Psoas muscle (tissue), 8 donors: ENCODE measurements around the gene QKI. TPM values are rescaled to one million over a fixed set of nuclear protein-coding genes. Genes with fewer than 3 reads are reported as not detected.

Experiments
- ATAC-seq, 4 donors: fragments of 200-7000 bp; cut with Tn5 transposase; one replicate each; pipeline ENCODE4 v1.9.1; 2020; ENCODE audit warnings: moderate library complexity in 3 of 4, mild to moderate bottlenecking in 2 of 4
- DNase-seq, 2 donors: peaks; one replicate each; pipeline ENCODE4 v3.0.0-alpha.2; 2020
- H3K27ac ChIP-seq: fragments of 200-600 bp; one replicate; pipeline ENCODE4 v1.8.0; 2022
- H3K27me3 ChIP-seq, 3 donors: fragments of 200-600 bp in 1 of 3; one replicate each; pipeline versions ENCODE4 v1.6.1 to v1.8.0; 2013 to 2022; ENCODE audit warnings: low read length in 2 of 3, mild to moderate bottlenecking in 2 of 3, moderate library complexity in 1 of 3; ENCODE audit not compliant: insufficient read depth in 3 of 3
- H3K36me3 ChIP-seq, 2 donors: fragments of 200-600 bp in 1 of 2; one replicate each; pipeline versions ENCODE4 v1.6.1 to v1.8.0; 2013 to 2022; ENCODE audit warnings: low read depth in 1 of 2, mild to moderate bottlenecking in 1 of 2, moderate library complexity in 1 of 2; ENCODE audit not compliant: insufficient read depth in 1 of 2
- H3K4me1 ChIP-seq: fragments of 200-600 bp; one replicate; pipeline ENCODE4 v1.8.0; 2022
- H3K4me3 ChIP-seq: fragments of 200-600 bp; one replicate; pipeline ENCODE4 v1.8.0; 2022; ENCODE audit warnings: mild to moderate bottlenecking
- H3K9me3 ChIP-seq: fragments of 200-600 bp; one replicate; pipeline ENCODE4 v1.8.0; 2022
- CTCF ChIP-seq: fragments of 200-600 bp; IDR thresholded peaks from one replicate; pipeline ENCODE4 v1.8.0; 2022; ENCODE audit warnings: antibody characterized with exemption
- WGBS, 3 donors: extraction: QIAGEN DNeasy Blood & Tissue Kit; methylation state at CpG; one replicate each; pipeline versions ENCODE4 v1.1.6 to v1.1.7; 2013; 5-methylcytosine and 5-hydroxymethylcytosine counted together
- intact Hi-C, 2 donors: fragments of 100-400 bp; cut with DNase I; formaldehyde crosslinking; loops; one replicate each; pipeline versions ENCODE4 v1.11.0 to v1.14.2; 2022
- polyA plus RNA-seq, 3 donors: library from polyadenylated mRNA; stranded (reverse); fragments of 200-250 nt; gene quantifications; one replicate each; pipeline ENCODE4 v1.2.3, GENCODE V29; 2013
- total RNA-seq, 4 donors: library from RNA; stranded (reverse); fragmentation: NEBNext Ultra II Directional in 2 of 4; extraction: Animal tissue kit (Norgen Biotek cat#: 25700) in 2 of 4; gene quantifications; one replicate each; pipeline versions ENCODE4 v1.2.1 to v1.2.4, GENCODE V29; 2021 to 2023
- donor health status: healthy with polysubstance abuse.
- donor health status: DM: no; HTN: no; CAD: no; lungs with moderate emphysema.
- donor health status: Bipolar disorder and iron deficiency.
- donor health status: healthy.
- donor health status: DM: yes; HTN: yes; CAD: no.
- donor health status: DM: no; HTN: no; CAD: no.
- donor health status: DM: no; HTN: no; CAD: no.
- donor health status: DM: yes; HTN: yes; CAD: no.

QKI gene
- total and polyA plus RNA-seq, 7 donors = 62.0 to 421 (median 275) TPM

GRCh38 chr6:163369628-163370365 lies 44.7 kb upstream of the QKI start:
- no peak for TF ChIP-seq CTCF
- Histone ChIP-seq H3K4me1 (no peaks in the 10 kb centered on the region), H3K4me3 (no peak overlapping the region), H3K9me3 (no peaks in the 10 kb centered on the region), H3K27me3 (no peaks in the 10 kb centered on the region), H3K27ac (no peak overlapping the region), H3K36me3 (no peaks in the 10 kb centered on the region)
- ATAC-seq (no peak), DNase-seq (no peak)
- 85 to 89% (median 86%) methylated on average over 15 of the region's 15 CpGs for WGBS, 3 donors
- intact Hi-C loops = no loop called here

GRCh38 chr6:163370464-163371117 lies 43.9 kb upstream of the QKI start:
- Histone ChIP-seq H3K36me3 (no peaks in the 10 kb centered on the region), H3K27me3 (no peaks in the 10 kb centered on the region), H3K9me3 (no peaks in the 10 kb centered on the region), H3K4me1 (no peaks in the 10 kb centered on the region), H3K4me3 (no peak overlapping the region), H3K27ac (no peak overlapping the region)
- ATAC-seq (no peak), DNase-seq (no peak)
- WGBS, 3 donors = 57 to 73% (median 58%) methylated on average over 5 of the region's 5 CpGs
- intact Hi-C loops = no loop called here
- no peak for TF ChIP-seq CTCF

GRCh38 chr6:163371129-163371528 lies 43.4 kb upstream of the QKI start:
- ATAC-seq (no peak), DNase-seq (no peak)
- Histone ChIP-seq H3K36me3 (no peaks in the 10 kb centered on the region), H3K9me3 (no peaks in the 10 kb centered on the region), H3K4me3 (no peak overlapping the region), H3K4me1 (no peaks in the 10 kb centered on the region), H3K27ac (no peak overlapping the region), H3K27me3 (no peaks in the 10 kb centered on the region)
- TF ChIP-seq CTCF = no peak
- intact Hi-C loops = no loop called here
- WGBS, 3 donors = 56 to 64% (median 57%) methylated on average over 2 of the region's 2 CpGs

GRCh38 chr6:163373240-163373639 lies 41.3 kb upstream of the QKI start:
- no peak for DNase-seq
- Histone ChIP-seq H3K27ac (no peak overlapping the region), H3K9me3 (no peaks in the 10 kb centered on the region), H3K27me3 (no peaks in the 10 kb centered on the region), H3K4me3 (no peak overlapping the region), H3K4me1 (no peaks in the 10 kb centered on the region), H3K36me3 (no peaks in the 10 kb centered on the region)
- TF ChIP-seq CTCF = no peak
- WGBS, 3 donors = 76 to 94% (median 82%) methylated on average over 9 of the region's 9 CpGs
- intact Hi-C loops = no loop called here
- no peak for ATAC-seq
